ENCODE measurements around the gene PTPRA.
A peak's percentile ranks its signal among the peaks of the same experiment; 100 is the strongest.

The PTPRA gene

DNA sequence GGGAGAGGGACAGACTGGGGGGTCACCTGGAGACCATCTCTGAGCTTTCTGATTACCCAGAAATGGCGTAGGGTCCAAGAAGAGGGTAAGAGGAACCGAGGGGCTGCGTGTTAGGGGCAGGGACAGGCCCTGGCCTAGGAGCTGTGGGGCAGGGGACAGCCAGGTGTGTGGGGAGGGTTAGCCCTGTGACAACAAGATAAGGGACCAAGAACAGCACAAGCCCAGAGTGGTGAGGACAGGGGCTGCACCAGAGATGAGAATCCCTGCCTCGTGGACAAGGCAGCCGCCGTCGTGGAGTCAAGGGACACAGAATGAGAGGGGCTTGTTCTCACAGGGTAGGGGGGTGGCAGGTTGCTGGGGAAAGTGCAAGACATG, 211.7 kb downstream of the PTPRA start:
- Histone ChIP-seq H3K79me1 (ENCODE audit: low read depth, low read length) (no peaks in the 10 kb centered on the region), H3K14ac (ENCODE audit: low read length) (peak overlapping the region; percentile 21), H2AFZ (ENCODE audit: low read length) (no peak overlapping the region), H4K91ac (ENCODE audit: low read depth, low read length, poor library complexity) (no peak overlapping the region), H2BK15ac (ENCODE audit: low read length) (no peak overlapping the region), H3K36me3 (replicated peaks in 1 of 2; ENCODE audit: control insufficient read depth in 2 of 2, insufficient read depth in 2 of 2, low read length in 2 of 2) (no peaks in the 10 kb centered on the region), H3K18ac (ENCODE audit: low read length) (no peak overlapping the region), H2BK5ac (ENCODE audit: low read length) (no peak overlapping the region), H3K4me2 (ENCODE audit: insufficient read depth, low read length, poor library complexity, severe bottlenecking) (no peak overlapping the region), H3K9ac (ENCODE audit: low read depth, low read length, poor library complexity) (no peak overlapping the region), H4K8ac (ENCODE audit: low read depth, low read length) (no peak overlapping the region), H2AK5ac (ENCODE audit: low read depth, low read length) (peak overlapping the region; percentile 81), H2BK12ac (ENCODE audit: low read length) (no peak overlapping the region), H2BK120ac (ENCODE audit: low read depth, low read length) (no peak overlapping the region), H3K27me3 (ENCODE audit: control insufficient read depth in 3 of 3, insufficient read depth in 3 of 3, low read depth in 1 of 3, low read length in 3 of 3) (peaks cover 11 to 56% (median 35%) of the 10 kb centered on the region in 3 experiments), H3K9me3 (replicated peaks in 1 of 2; ENCODE audit: control insufficient read depth in 2 of 2, insufficient read depth in 1 of 2, low read depth in 1 of 2, low read length in 2 of 2) (no peaks in the 10 kb centered on the region), H3K4me1 (ENCODE audit: control insufficient read depth in 2 of 2, insufficient read depth in 1 of 2, low read depth in 1 of 2, low read length in 2 of 2) (peaks cover 0 to 4% of the 10 kb centered on the region in 2 donors), H3K27ac (replicated peaks; ENCODE audit: low read length) (no peak overlapping the region), H3K4ac (ENCODE audit: low read length) (no peak overlapping the region), H3K4me3 (ENCODE audit: low read length in 2 of 2) (no peak overlapping the region), H3K23ac (ENCODE audit: low read depth, low read length, poor library complexity) (no peak overlapping the region)
- DNase-seq (ENCODE audit: low spot score) = no peak
- WGBS, 2 donors (ENCODE audit: extremely low coverage in 2 of 2, insufficient read length in 2 of 2, insufficient replicate concordance in 1 of 2) = no CpG with 5 or more reads among the region's 7 CpGs

DNA sequence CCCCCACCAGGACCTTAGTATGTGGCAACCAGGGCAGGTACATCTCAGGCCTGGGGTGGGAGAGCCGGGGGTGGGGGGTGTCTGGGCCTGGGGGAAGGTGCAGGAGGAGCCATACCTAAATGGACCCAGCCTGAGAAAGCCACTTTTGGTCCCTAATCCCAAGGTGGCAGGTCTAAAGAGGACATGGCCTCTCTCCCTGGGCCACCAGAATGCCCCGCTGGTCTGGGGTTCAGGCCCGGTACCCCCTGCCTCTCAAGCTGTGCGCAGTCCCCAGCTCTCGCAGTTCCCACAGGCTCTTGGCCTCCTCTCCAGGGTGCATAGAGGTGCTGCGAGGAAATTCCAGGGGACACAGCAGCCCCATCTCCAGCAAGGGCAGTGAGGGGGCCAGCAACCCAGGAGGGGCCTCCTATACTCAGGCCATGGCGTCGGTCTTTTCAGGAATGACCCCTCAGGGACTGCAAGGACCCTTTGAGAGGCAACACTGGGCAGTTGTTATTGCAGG, 212.3 kb downstream of the PTPRA start:
- Histone ChIP-seq H2BK15ac (ENCODE audit: low read length) (no peak overlapping the region), H2AK5ac (ENCODE audit: low read depth, low read length) (peak overlapping the region; percentile 81), H3K4me2 (ENCODE audit: insufficient read depth, low read length, poor library complexity, severe bottlenecking) (no peak overlapping the region), H2BK5ac (ENCODE audit: low read length) (peak overlapping the region; percentile 66), H3K4me1 (ENCODE audit: control insufficient read depth in 2 of 2, insufficient read depth in 1 of 2, low read depth in 1 of 2, low read length in 2 of 2) (peaks cover 0 to 4% of the 10 kb centered on the region in 2 donors), H4K8ac (ENCODE audit: low read depth, low read length) (no peak overlapping the region), H2BK12ac (ENCODE audit: low read length) (no peak overlapping the region), H3K9me3 (replicated peaks in 1 of 2; ENCODE audit: control insufficient read depth in 2 of 2, insufficient read depth in 1 of 2, low read depth in 1 of 2, low read length in 2 of 2) (no peaks in the 10 kb centered on the region), H3K4me3 (ENCODE audit: low read length in 2 of 2) (no peak overlapping the region), H3K27ac (replicated peaks; ENCODE audit: low read length) (no peak overlapping the region), H3K4ac (ENCODE audit: low read length) (no peak overlapping the region), H4K91ac (ENCODE audit: low read depth, low read length, poor library complexity) (no peak overlapping the region), H2BK120ac (ENCODE audit: low read depth, low read length) (no peak overlapping the region), H3K27me3 (ENCODE audit: control insufficient read depth in 3 of 3, insufficient read depth in 3 of 3, low read depth in 1 of 3, low read length in 3 of 3) (peaks cover 11 to 49% (median 35%) of the 10 kb centered on the region in 3 experiments), H3K14ac (ENCODE audit: low read length) (no peak overlapping the region), H3K9ac (ENCODE audit: low read depth, low read length, poor library complexity) (no peak overlapping the region), H3K23ac (ENCODE audit: low read depth, low read length, poor library complexity) (no peak overlapping the region), H3K36me3 (replicated peaks in 1 of 2; ENCODE audit: control insufficient read depth in 2 of 2, insufficient read depth in 2 of 2, low read length in 2 of 2) (no peaks in the 10 kb centered on the region), H3K18ac (ENCODE audit: low read length) (peak overlapping the region; percentile 57), H2AFZ (ENCODE audit: low read length) (no peak overlapping the region), H3K79me1 (ENCODE audit: low read depth, low read length) (no peaks in the 10 kb centered on the region)
- DNase-seq (ENCODE audit: low spot score) = no peak
- no CpG with 5 or more reads among the region's 8 CpGs for whole genome bisulfite sequencing, 2 donors (ENCODE audit: extremely low coverage in 2 of 2, insufficient read length in 2 of 2, insufficient replicate concordance in 1 of 2)

DNA sequence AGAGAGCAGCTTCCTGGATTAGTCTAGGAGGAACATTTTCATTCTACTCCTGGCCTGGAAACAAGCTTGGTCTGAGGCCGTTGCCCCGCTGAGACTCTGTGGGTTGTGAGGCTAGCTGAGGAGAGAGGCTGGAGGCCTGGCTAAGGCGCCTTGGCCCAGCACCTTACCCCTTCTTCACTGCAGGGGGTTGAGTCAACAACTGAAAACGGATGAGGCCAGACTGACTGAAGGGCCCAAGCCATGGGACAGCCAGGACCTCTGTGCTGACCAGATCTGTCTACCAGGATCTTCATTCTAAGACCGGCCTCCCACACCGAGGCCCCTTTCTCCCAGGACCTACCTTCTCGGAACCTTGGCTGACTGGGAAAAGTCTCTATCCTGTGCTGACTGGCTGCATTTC, 214.8 kb downstream of the PTPRA start:
- H3K27ac ChIP-seq (replicated peaks; ENCODE audit: low read length) = no peak overlapping the region
- no peak overlapping the region for H3K14ac ChIP-seq (ENCODE audit: low read length)
- no peak overlapping the region for H2BK120ac ChIP-seq (ENCODE audit: low read depth, low read length)
- H3K18ac ChIP-seq (ENCODE audit: low read length) = no peak overlapping the region
- no peak overlapping the region for H3K4ac ChIP-seq (ENCODE audit: low read length)
- no peaks in the 10 kb centered on the region for H3K79me1 ChIP-seq (ENCODE audit: low read depth, low read length)
- H3K9ac ChIP-seq (ENCODE audit: low read depth, low read length, poor library complexity) = no peak overlapping the region
- H2BK12ac ChIP-seq (ENCODE audit: low read length) = no peak overlapping the region
- H4K8ac ChIP-seq (ENCODE audit: low read depth, low read length) = no peak overlapping the region
- no peak overlapping the region for H3K23ac ChIP-seq (ENCODE audit: low read depth, low read length, poor library complexity)
- H3K4me2 ChIP-seq (ENCODE audit: insufficient read depth, low read length, poor library complexity, severe bottlenecking) = no peak overlapping the region
- H2BK15ac ChIP-seq (ENCODE audit: low read length) = no peak overlapping the region
- H3K4me1 ChIP-seq (ENCODE audit: control insufficient read depth in 2 of 2, insufficient read depth in 1 of 2, low read depth in 1 of 2, low read length in 2 of 2) = peaks cover 0 to 2% of the 10 kb centered on the region in 2 donors
- no peaks in the 10 kb centered on the region for H3K36me3 ChIP-seq (replicated peaks in 1 of 2; ENCODE audit: control insufficient read depth in 2 of 2, insufficient read depth in 2 of 2, low read length in 2 of 2)
- no peak overlapping the region for H2AFZ ChIP-seq (ENCODE audit: low read length)
- no peak overlapping the region for H4K91ac ChIP-seq (ENCODE audit: low read depth, low read length, poor library complexity)
- H2AK5ac ChIP-seq (ENCODE audit: low read depth, low read length) = no peak overlapping the region
- peaks cover 5 to 27% (median 26%) of the 10 kb centered on the region in 3 experiments for H3K27me3 ChIP-seq (ENCODE audit: control insufficient read depth in 3 of 3, insufficient read depth in 3 of 3, low read depth in 1 of 3, low read length in 3 of 3)
- WGBS, 2 donors (ENCODE audit: extremely low coverage in 2 of 2, insufficient read length in 2 of 2, insufficient replicate concordance in 1 of 2) = no CpG with 5 or more reads among the region's 7 CpGs
- no peaks in the 10 kb centered on the region for H3K9me3 ChIP-seq (replicated peaks in 1 of 2; ENCODE audit: control insufficient read depth in 2 of 2, insufficient read depth in 1 of 2, low read depth in 1 of 2, low read length in 2 of 2)
- H3K4me3 ChIP-seq (ENCODE audit: low read length in 2 of 2) = no peak overlapping the region
- DNase-seq (ENCODE audit: low spot score) = no peak
- H2BK5ac ChIP-seq (ENCODE audit: low read length) = no peak overlapping the region
